Colonic mucosa (tissue), 4 donors: Measurements from ENCODE around the gene EMC1. TPM values are rescaled to one million over a fixed set of nuclear protein-coding genes. Genes with fewer than 3 reads are reported as not detected.

ENCODE experiments used
- DNase-seq: peaks from one replicate; pipeline ENCODE4 v3.0.0-alpha.2; 2020
- H3K27ac ChIP-seq: fragments of 200-600 bp; one replicate; pipeline ENCODE4 v1.8.0; 2021
- H3K27me3 ChIP-seq: fragments of 200-600 bp; one replicate; pipeline ENCODE4 v1.8.0; 2021
- H3K36me3 ChIP-seq: fragments of 200-600 bp; one replicate; pipeline ENCODE4 v1.8.0; 2021
- H3K4me1 ChIP-seq: fragments of 200-600 bp; one replicate; pipeline ENCODE4 v1.8.0; 2021; ENCODE audit warnings: mild to moderate bottlenecking
- H3K4me3 ChIP-seq: fragments of 200-600 bp; one replicate; pipeline ENCODE4 v1.8.0; 2021
- H3K9ac ChIP-seq, 2 donors: one replicate each; pipeline ENCODE4 v1.7.0; 2013; ENCODE audit warnings: control low read depth in 2 of 2, low read depth in 2 of 2, low read length in 2 of 2
- H3K9me3 ChIP-seq: fragments of 200-600 bp; one replicate; pipeline ENCODE4 v1.8.0; 2021
- CTCF ChIP-seq: fragments of 200-600 bp; IDR thresholded peaks from one replicate; pipeline ENCODE4 v1.8.0; 2022; ENCODE audit warnings: antibody characterized with exemption, mild to moderate bottlenecking
- intact Hi-C: fragments of 100-400 bp; cut with DNase I; formaldehyde crosslinking; loops from one replicate; pipeline ENCODE4 v1.14.1; 2022
- total RNA-seq, 2 donors: library from RNA; stranded (reverse); fragmentation: NEBNext Ultra II Directional in 1 of 2; extraction: Animal tissue kit (Norgen Biotek cat#: 25700) in 1 of 2; gene quantifications; one replicate each; pipeline ENCODE4 v1.2.1, GENCODE V29; 2021
- donor health status: healthy.
- donor health status: DM: no; HTN: no; CAD: no.
- donor health status: DM: no; HTN: no; CAD: no.

EMC1 gene
- total RNA-seq, 2 donors from 2014 or later: 35.3 to 51.1 TPM

GRCh38 chr1:19196331-19196730 lies 55.0 kb downstream of the EMC1 start:
- Histone ChIP-seq H3K36me3 (peaks cover 14% of the 10 kb centered on the region), H3K9ac (no peak overlapping the region), H3K4me1 (no peaks in the 10 kb centered on the region), H3K27me3 (no peaks in the 10 kb centered on the region), H3K27ac (no peak overlapping the region), H3K9me3 (no peaks in the 10 kb centered on the region), H3K4me3 (no peak overlapping the region)
- TF ChIP-seq CTCF: no peak
- intact Hi-C loops: no loop called here
- no peak for DNase-seq

- no peaks in the 10 kb centered on the region for H3K9me3 ChIP-seq
- H3K4me1 ChIP-seq: no peaks in the 10 kb centered on the region
- TF ChIP-seq CTCF: no peak
- intact Hi-C loops: no loop called here
- H3K36me3 ChIP-seq: peaks cover 12% of the 10 kb centered on the region
- H3K9ac ChIP-seq: no peak overlapping the region
- H3K4me3 ChIP-seq: no peak overlapping the region
- no peaks in the 10 kb centered on the region for H3K27me3 ChIP-seq
- no peak overlapping the region for H3K27ac ChIP-seq
- DNase-seq: no peak
Observed at GRCh38 chr1:19193004-19193403, 58.3 kb downstream of the EMC1 start.

DNA sequence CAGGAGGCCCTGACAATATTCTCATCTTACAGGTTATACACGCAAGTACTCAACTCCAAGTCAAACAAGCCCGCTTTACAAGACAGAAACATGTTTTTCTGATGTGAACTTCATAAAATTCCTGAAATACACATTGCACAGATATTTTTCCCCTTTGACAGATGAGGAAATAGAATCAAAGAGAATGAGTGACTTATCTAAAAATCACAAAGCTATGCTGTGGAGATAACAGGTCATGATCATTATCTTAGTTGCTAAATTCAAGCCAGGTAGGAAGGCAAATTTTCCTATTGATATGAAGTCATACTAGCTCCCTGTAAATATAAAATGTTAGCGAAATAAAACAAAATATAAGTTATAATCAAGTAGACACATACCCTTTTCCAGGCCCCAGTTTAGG lies 59.5 kb downstream of the EMC1 start:
- Histone ChIP-seq H3K4me3 (no peak overlapping the region), H3K27ac (no peak overlapping the region), H3K4me1 (no peaks in the 10 kb centered on the region), H3K36me3 (peaks cover 4% of the 10 kb centered on the region), H3K9ac (no peak overlapping the region), H3K9me3 (no peaks in the 10 kb centered on the region), H3K27me3 (no peaks in the 10 kb centered on the region)
- intact Hi-C loops: no loop called here
- no peak for DNase-seq
- TF ChIP-seq CTCF: no peak

DNA sequence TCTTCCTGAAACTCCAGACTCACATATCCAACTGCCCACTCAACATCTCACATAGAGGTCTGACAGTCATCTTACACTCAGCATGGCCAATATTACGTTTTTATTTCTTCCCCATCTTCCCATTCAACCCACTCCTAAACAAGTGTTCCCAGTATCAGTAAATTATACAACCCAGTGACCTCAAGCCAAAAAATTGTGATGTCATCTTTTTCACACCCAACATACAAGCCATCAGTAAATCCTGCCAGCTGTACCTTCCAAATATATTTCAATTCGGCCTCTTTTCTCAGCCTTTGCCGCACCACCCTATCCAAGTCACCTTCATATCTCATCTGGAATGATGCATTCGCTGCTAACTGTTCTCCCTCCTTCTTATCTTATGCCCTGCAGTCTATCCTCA lies 60.9 kb downstream of the EMC1 start:
- no peak for DNase-seq
- Histone ChIP-seq H3K4me1 (no peaks in the 10 kb centered on the region), H3K27ac (no peak overlapping the region), H3K27me3 (no peaks in the 10 kb centered on the region), H3K4me3 (no peak overlapping the region), H3K9me3 (no peaks in the 10 kb centered on the region), H3K36me3 (peaks cover 15% of the 10 kb centered on the region), H3K9ac (no peak overlapping the region)
- no peak for TF ChIP-seq CTCF
- intact Hi-C loops: no loop called here

GRCh38 chr1:19189270-19189669 lies 62.1 kb downstream of the EMC1 start:
- Histone ChIP-seq H3K27me3 (no peaks in the 10 kb centered on the region), H3K9me3 (no peaks in the 10 kb centered on the region), H3K36me3 (peaks cover 15% of the 10 kb centered on the region), H3K4me1 (no peaks in the 10 kb centered on the region), H3K27ac (no peak overlapping the region), H3K4me3 (no peak overlapping the region), H3K9ac (no peak overlapping the region)
- intact Hi-C loops: no loop called here
- DNase-seq: no peak
- no peak for TF ChIP-seq CTCF

DNA sequence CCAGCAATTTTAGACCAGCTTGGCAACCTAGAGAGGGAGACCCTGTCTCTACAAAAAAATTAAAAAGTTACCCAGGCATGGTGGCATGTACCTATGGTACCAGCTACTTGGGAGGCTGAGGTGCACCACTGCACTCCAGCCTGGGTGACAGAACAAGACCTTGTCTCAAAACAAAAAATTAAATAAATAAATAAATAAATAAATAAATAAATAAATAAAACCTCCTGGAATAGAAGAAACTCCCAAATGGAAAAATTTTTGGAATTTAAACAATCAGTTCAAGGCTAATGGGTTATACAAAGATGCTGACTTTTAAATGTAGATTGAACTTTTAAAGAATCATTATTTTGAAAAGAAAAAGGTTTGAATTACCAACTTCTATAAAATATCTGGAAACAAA lies 63.5 kb downstream of the EMC1 start:
- Histone ChIP-seq H3K27ac (no peak overlapping the region), H3K27me3 (no peaks in the 10 kb centered on the region), H3K36me3 (peaks cover 23% of the 10 kb centered on the region), H3K9ac (no peak overlapping the region), H3K4me3 (no peak overlapping the region), H3K9me3 (no peaks in the 10 kb centered on the region), H3K4me1 (no peaks in the 10 kb centered on the region)
- intact Hi-C loops: no loop called here
- no peak for TF ChIP-seq CTCF
- DNase-seq: no peak
